Panc1 (cell line): ENCODE measurements around the gene SEL1L3. TPM values are rescaled to one million over a fixed set of nuclear protein-coding genes. Genes with fewer than 3 reads are reported as not detected.

Experiments
- ATAC-seq: fragments of 200-7000 bp; cut with Tn5 transposase; 2 replicates; pipeline ENCODE4 v1.9.1; 2020; ENCODE audit warnings: mild to moderate bottlenecking, moderate library complexity
- BruUV-seq: library from RNA; stranded (reverse); fragments of 400-500 nt; replicated peaks from 2 replicates; lab custom pipeline; 2021; lab: Mats Ljungman, UMichigan
- CTCF ChIA-PET: fragments of 300-600 bp; sonication (Branson Sonifier 250); formaldehyde crosslinking; loops from one replicate; lab custom pipeline; 2022; ENCODE audit warnings: antibody characterized with exemption; lab: Charles Lee
- POLR2A ChIA-PET: fragments of 300-600 bp; sonication (Branson Sonifier 250); formaldehyde crosslinking; loops from one replicate; lab custom pipeline; 2022; ENCODE audit warnings: antibody characterized with exemption; lab: Charles Lee
- DNase-seq: peaks from one replicate; pipeline ENCODE4 v3.0.0-alpha.2; 2010; ENCODE audit warnings: low read depth, low spot score
- H3K27ac ChIP-seq: 2 replicates; pipeline ENCODE4 v1.5.1; 2011; ENCODE audit warnings: mild to moderate bottlenecking, low read length, inconsistent platforms
- H3K27me3 ChIP-seq: fragments of 200-500 bp; sonication (Bioruptor generic); 2 replicates; pipeline ENCODE4 v1.6.0; 2014; ENCODE audit warnings: low read length, inconsistent platforms; ENCODE audit not compliant: control insufficient read depth, insufficient read depth
- H3K36me3 ChIP-seq: fragments of 200-500 bp; sonication (Bioruptor generic); 2 replicates; pipeline ENCODE4 v1.5.1; 2014; ENCODE audit warnings: inconsistent platforms, mild to moderate bottlenecking, low read length, moderate library complexity; ENCODE audit not compliant: control insufficient read depth, insufficient read depth
- H3K4me1 ChIP-seq: 2 replicates; pipeline ENCODE4 v1.5.1; 2011; ENCODE audit warnings: inconsistent platforms, mild to moderate bottlenecking, low read length, moderate library complexity; ENCODE audit not compliant: control insufficient read depth, insufficient read depth
- H3K4me3 ChIP-seq, 2 experiments: 2 replicates each; pipeline ENCODE4 v1.5.1; 2011 to 2012; ENCODE audit warnings: low read depth in 2 of 2, low read length in 2 of 2, mild to moderate bottlenecking in 2 of 2, inconsistent platforms in 1 of 2, moderate library complexity in 1 of 2
- H3K9me3 ChIP-seq: fragments of 200-500 bp; sonication (Bioruptor generic); 2 replicates; pipeline ENCODE4 v1.5.1; 2014; ENCODE audit warnings: low read depth, mild to moderate bottlenecking, inconsistent platforms, low read length, moderate library complexity; ENCODE audit not compliant: control insufficient read depth, insufficient read depth
- POLR2AphosphoS5 ChIP-seq: IDR thresholded peaks from 2 replicates; pipeline ENCODE4 v1.6.1; 2012; ENCODE audit warnings: mild to moderate bottlenecking, low read depth, low read length, moderate library complexity
- SIN3A ChIP-seq: IDR thresholded peaks from 2 replicates; pipeline ENCODE4 v1.6.1; 2012; ENCODE audit warnings: low read depth, mild to moderate bottlenecking, low read length, moderate library complexity, borderline replicate concordance; ENCODE audit not compliant: insufficient read depth
- TCF7L2 ChIP-seq: IDR thresholded peaks from 2 replicates; pipeline ENCODE4 v1.6.1; 2011; ENCODE audit warnings: mild to moderate bottlenecking, low read depth, low read length, inconsistent platforms
- in situ Hi-C: cut with HindIII; loops from 2 replicates; pipeline ENCODE4 v1.10.0; 2016; ENCODE audit warnings: low sequenced_read_pairs, low pct_unique_long_range_greater_than_20kb
- intact Hi-C: fragments of 100-400 bp; cut with micrococcal nuclease; formaldehyde crosslinking; loops from one replicate; pipeline ENCODE4 v1.10.0; 2022; ENCODE audit not compliant: unreplicated experiment
- total RNA-seq: library from RNA; stranded (reverse); gene quantifications from one replicate; pipeline ENCODE4 v1.2.1, GENCODE V29; 2021; ENCODE audit not compliant: unreplicated experiment
- TF ChIP-seq, protein P1 (sequence below), 2 experiments: IDR thresholded peaks; 2 replicates each; pipeline ENCODE4 v1.6.1; 2011 to 2012; ENCODE audit warnings: low read depth in 2 of 2, control low read depth in 1 of 2, low read length in 1 of 2, mild to moderate bottlenecking in 1 of 2, moderate library complexity in 1 of 2; ENCODE audit not compliant: insufficient read depth in 1 of 2
- TF ChIP-seq, protein P2 (sequence below): fragments of 450-650 bp; IDR thresholded peaks from 2 replicates; pipeline ENCODE4 v1.5.1; 2017; ENCODE audit warnings: mild to moderate bottlenecking

SEL1L3 gene
- total RNA-seq, 1 experiment from 2014 or later: 1.1 TPM

DNA sequence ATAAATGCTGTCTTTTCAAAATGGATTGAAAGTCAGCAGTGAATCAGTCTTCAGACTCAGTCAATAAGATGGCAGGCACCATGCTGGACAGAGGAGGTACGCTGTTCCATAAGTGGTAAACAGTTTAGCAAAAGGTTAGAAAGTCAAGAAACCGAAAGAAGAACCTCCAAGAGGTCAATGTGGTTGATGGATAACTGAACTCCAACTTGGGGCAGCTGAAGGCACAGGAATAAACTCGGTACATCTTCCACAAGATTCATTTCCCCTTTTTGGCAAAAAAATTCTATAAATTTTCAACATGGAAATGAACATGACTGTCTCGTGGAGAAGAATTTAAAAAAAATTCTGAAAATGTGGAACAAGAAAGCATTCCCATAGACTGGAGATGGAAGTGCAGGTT is 18.4 kb upstream of the SEL1L3 start:
- in situ Hi-C loops (no loop called here), intact Hi-C loops (no loop called here)
- Histone ChIP-seq H3K27ac (no peak overlapping the region), H3K4me1 (no peaks in the 10 kb centered on the region), H3K36me3 (no peaks in the 10 kb centered on the region), H3K4me3 (no peak overlapping the region), H3K9me3 (no peaks in the 10 kb centered on the region), H3K27me3 (no peaks in the 10 kb centered on the region)
- ATAC-seq: no peak
- no TSS peak for BruUV-seq
- ChIA-PET POLR2A (no interaction called here), CTCF (no interaction called here)
- TF ChIP-seq, protein P1, sequence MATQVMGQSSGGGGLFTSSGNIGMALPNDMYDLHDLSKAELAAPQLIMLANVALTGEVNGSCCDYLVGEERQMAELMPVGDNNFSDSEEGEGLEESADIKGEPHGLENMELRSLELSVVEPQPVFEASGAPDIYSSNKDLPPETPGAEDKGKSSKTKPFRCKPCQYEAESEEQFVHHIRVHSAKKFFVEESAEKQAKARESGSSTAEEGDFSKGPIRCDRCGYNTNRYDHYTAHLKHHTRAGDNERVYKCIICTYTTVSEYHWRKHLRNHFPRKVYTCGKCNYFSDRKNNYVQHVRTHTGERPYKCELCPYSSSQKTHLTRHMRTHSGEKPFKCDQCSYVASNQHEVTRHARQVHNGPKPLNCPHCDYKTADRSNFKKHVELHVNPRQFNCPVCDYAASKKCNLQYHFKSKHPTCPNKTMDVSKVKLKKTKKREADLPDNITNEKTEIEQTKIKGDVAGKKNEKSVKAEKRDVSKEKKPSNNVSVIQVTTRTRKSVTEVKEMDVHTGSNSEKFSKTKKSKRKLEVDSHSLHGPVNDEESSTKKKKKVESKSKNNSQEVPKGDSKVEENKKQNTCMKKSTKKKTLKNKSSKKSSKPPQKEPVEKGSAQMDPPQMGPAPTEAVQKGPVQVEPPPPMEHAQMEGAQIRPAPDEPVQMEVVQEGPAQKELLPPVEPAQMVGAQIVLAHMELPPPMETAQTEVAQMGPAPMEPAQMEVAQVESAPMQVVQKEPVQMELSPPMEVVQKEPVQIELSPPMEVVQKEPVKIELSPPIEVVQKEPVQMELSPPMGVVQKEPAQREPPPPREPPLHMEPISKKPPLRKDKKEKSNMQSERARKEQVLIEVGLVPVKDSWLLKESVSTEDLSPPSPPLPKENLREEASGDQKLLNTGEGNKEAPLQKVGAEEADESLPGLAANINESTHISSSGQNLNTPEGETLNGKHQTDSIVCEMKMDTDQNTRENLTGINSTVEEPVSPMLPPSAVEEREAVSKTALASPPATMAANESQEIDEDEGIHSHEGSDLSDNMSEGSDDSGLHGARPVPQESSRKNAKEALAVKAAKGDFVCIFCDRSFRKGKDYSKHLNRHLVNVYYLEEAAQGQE (IDR thresholded peaks at IDR 0.05; ENCODE audit: insufficient read depth in 1 of 2, low read depth in 2 of 2, low read length in 1 of 2): no peak
- TF ChIP-seq, protein P2, sequence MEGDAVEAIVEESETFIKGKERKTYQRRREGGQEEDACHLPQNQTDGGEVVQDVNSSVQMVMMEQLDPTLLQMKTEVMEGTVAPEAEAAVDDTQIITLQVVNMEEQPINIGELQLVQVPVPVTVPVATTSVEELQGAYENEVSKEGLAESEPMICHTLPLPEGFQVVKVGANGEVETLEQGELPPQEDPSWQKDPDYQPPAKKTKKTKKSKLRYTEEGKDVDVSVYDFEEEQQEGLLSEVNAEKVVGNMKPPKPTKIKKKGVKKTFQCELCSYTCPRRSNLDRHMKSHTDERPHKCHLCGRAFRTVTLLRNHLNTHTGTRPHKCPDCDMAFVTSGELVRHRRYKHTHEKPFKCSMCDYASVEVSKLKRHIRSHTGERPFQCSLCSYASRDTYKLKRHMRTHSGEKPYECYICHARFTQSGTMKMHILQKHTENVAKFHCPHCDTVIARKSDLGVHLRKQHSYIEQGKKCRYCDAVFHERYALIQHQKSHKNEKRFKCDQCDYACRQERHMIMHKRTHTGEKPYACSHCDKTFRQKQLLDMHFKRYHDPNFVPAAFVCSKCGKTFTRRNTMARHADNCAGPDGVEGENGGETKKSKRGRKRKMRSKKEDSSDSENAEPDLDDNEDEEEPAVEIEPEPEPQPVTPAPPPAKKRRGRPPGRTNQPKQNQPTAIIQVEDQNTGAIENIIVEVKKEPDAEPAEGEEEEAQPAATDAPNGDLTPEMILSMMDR: no peak
- no peak for TF ChIP-seq POLR2AphosphoS5
- no peak for TF ChIP-seq SIN3A
- no peak for TF ChIP-seq TCF7L2
- DNase-seq: no peak

DNA sequence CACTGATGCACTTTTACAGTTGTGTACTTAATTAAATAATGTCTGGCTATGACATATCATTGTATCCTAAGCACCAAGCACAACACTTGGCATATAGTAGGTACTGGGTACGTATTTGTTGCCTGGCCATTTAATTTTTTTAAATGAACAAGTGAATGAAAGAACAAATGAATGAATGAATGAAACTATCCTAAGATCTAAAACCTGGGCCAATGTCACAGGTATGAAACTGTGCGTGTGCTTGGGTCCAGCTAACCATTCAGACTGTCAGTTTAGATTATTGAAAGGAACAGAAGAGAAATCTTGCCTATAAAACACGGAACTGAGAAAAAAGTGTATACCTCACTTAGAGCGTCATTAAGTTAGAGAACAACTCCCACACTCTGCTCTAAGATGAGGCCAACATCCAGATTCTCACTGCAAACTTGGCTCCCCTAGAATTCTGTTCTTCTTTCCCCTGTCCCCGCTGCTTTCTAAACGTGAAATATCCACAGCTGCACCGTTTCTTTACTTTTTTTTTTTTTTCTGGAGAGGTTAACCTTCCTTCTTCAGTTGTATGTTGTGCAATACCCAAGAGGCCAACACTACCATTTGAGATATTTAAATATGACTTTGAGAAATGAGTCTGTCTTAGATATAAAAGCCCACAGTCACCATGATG is 17.3 kb upstream of the SEL1L3 start:
- Histone ChIP-seq H3K4me1 (no peaks in the 10 kb centered on the region), H3K27me3 (no peaks in the 10 kb centered on the region), H3K4me3 (no peak overlapping the region), H3K9me3 (no peaks in the 10 kb centered on the region), H3K36me3 (no peaks in the 10 kb centered on the region), H3K27ac (no peak overlapping the region)
- no peak for DNase-seq
- CTCF ChIA-PET: no interaction called here
- TF ChIP-seq POLR2AphosphoS5 (no peak), TCF7L2 (no peak), SIN3A (no peak)
- TF ChIP-seq, protein P1 (IDR thresholded peaks at IDR 0.05; ENCODE audit: insufficient read depth in 1 of 2, low read depth in 2 of 2, low read length in 1 of 2): no peak
- TF ChIP-seq, protein P2: no peak
- BruUV-seq: no TSS peak
- ATAC-seq: no peak
- in situ Hi-C loops: no loop called here
- intact Hi-C loops: no loop called here
- POLR2A ChIA-PET: no interaction called here
